RWPE2 (cell line): ENCODE data around the gene PITPNC1.
A peak's percentile ranks its signal among the peaks of the same experiment; 100 is the strongest.

Source experiments
- ATAC-seq: fragments of 200-7000 bp; cut with Tn5 transposase; 3 replicates; pipeline ENCODE4 v1.9.1; 2021; ENCODE audit warnings: low read depth
- DNase-seq: peaks from one replicate; pipeline ENCODE4 v3.0.0-alpha.2; 2020; ENCODE audit warnings: low spot score
- H3K27ac ChIP-seq: fragments of 450-650 bp; 2 replicates; pipeline ENCODE4 v1.5.1; 2017; ENCODE audit warnings: mild to moderate bottlenecking; ENCODE audit not compliant: poor library complexity, severe bottlenecking
- H3K27me3 ChIP-seq: fragments of 250-450 bp; sonication (Bioruptor Pico); 2 replicates; pipeline ENCODE4 v1.5.1; 2021; ENCODE audit warnings: mild to moderate bottlenecking, moderate library complexity; ENCODE audit not compliant: insufficient read depth, poor library complexity, severe bottlenecking
- H3K36me3 ChIP-seq: fragments of 250-450 bp; sonication (Bioruptor Pico); 2 replicates; pipeline ENCODE4 v1.5.1; 2020; ENCODE audit warnings: low read depth, mild to moderate bottlenecking, moderate library complexity
- H3K4me1 ChIP-seq: fragments of 250-450 bp; sonication (Bioruptor Pico); 2 replicates; pipeline ENCODE4 v1.5.1; 2021; ENCODE audit warnings: mild to moderate bottlenecking, moderate library complexity; ENCODE audit not compliant: insufficient read depth, poor library complexity, severe bottlenecking
- H3K4me3 ChIP-seq: fragments of 250-450 bp; sonication (Bioruptor Pico); 2 replicates; pipeline ENCODE4 v1.5.1; 2021; ENCODE audit warnings: mild to moderate bottlenecking, moderate library complexity; ENCODE audit not compliant: severe bottlenecking
- H3K9me3 ChIP-seq: fragments of 250-450 bp; sonication (Bioruptor Pico); 2 replicates; pipeline ENCODE4 v1.5.1; 2021; ENCODE audit warnings: mild to moderate bottlenecking, moderate library complexity; ENCODE audit not compliant: severe bottlenecking
- CTCF ChIP-seq: fragments of 450-650 bp; IDR thresholded peaks from one replicate; pipeline ENCODE4 v1.5.1; 2017; ENCODE audit warnings: mild to moderate bottlenecking, moderate library complexity; ENCODE audit not compliant: poor library complexity, severe bottlenecking

The PITPNC1 gene

GRCh38 chr17:67525239-67526135, 148.4 kb downstream of the PITPNC1 start:
- H3K27ac ChIP-seq: no peak overlapping the region
- H3K4me3 ChIP-seq: no peak overlapping the region
- peaks cover 7% of the 10 kb centered on the region for H3K4me1 ChIP-seq
- ATAC-seq (no peak), DNase-seq (no peak)
- no peaks in the 10 kb centered on the region for H3K9me3 ChIP-seq
- H3K36me3 ChIP-seq: no peaks in the 10 kb centered on the region
- TF ChIP-seq CTCF: no peak
- H3K27me3 ChIP-seq: no peaks in the 10 kb centered on the region

- H3K27me3 ChIP-seq: no peaks in the 10 kb centered on the region
- no peak overlapping the region for H3K27ac ChIP-seq
- TF ChIP-seq CTCF: no peak
- H3K4me1 ChIP-seq: peaks cover 7% of the 10 kb centered on the region
- H3K36me3 ChIP-seq: no peaks in the 10 kb centered on the region
- DNase-seq: no peak
- no peaks in the 10 kb centered on the region for H3K9me3 ChIP-seq
- H3K4me3 ChIP-seq: no peak overlapping the region
- ATAC-seq: no peak
Measured at GRCh38 chr17:67526700-67527099, 149.6 kb downstream of the PITPNC1 start.

- H3K4me1 ChIP-seq: peaks cover 7% of the 10 kb centered on the region
- DNase-seq (peak; percentile 81), ATAC-seq (peak; percentile 98)
- H3K27me3 ChIP-seq: no peaks in the 10 kb centered on the region
- peak overlapping the region; percentile 24 for H3K27ac ChIP-seq
- no peak overlapping the region for H3K4me3 ChIP-seq
- H3K9me3 ChIP-seq: no peaks in the 10 kb centered on the region
- peaks cover 8% of the 10 kb centered on the region; the same call in 1 of the 2 replicates for H3K36me3 ChIP-seq
- TF ChIP-seq CTCF: no peak
Measured at GRCh38 chr17:67528751-67529436, 151.8 kb downstream of the PITPNC1 start.

GRCh38 chr17:67531291-67531690, 154.2 kb downstream of the PITPNC1 start:
- TF ChIP-seq CTCF: no peak
- H3K27me3 ChIP-seq: no peaks in the 10 kb centered on the region
- H3K4me3 ChIP-seq: no peak overlapping the region
- peaks cover 7% of the 10 kb centered on the region for H3K4me1 ChIP-seq
- H3K27ac ChIP-seq: no peak overlapping the region
- no peaks in the 10 kb centered on the region for H3K9me3 ChIP-seq
- peaks cover 19% of the 10 kb centered on the region; the same call in 1 of the 2 replicates for H3K36me3 ChIP-seq
- DNase-seq: no peak
- ATAC-seq: no peak
